T47D (cell line): ENCODE measurements around the gene CXXC1.
A peak's percentile ranks its signal among the peaks of the same experiment; 100 is the strongest.
"Not testable (repeated sequence)": the region's sequence is repeated elsewhere in the genome, so short reads cannot be mapped to it uniquely, and the experiment has no call there.

Experiments
- DNase-seq, 2 experiments: peaks; one replicate each; pipeline versions ENCODE4 v3.0.0 to v3.0.0-alpha.2; 2011 to 2012; ENCODE audit warnings: low read depth in 1 of 2, low spot score in 1 of 2
- JUND ChIP-seq: IDR thresholded peaks from 2 replicates; pipeline ENCODE4 v1.6.1; 2012; ENCODE audit warnings: low read depth
- in situ Hi-C: cut with HindIII; loops from 2 replicates; pipeline ENCODE4 v1.10.0; 2016; ENCODE audit warnings: low sequenced_read_pairs, low pct_unique_long_range_greater_than_20kb

The CXXC1 gene

DNA sequence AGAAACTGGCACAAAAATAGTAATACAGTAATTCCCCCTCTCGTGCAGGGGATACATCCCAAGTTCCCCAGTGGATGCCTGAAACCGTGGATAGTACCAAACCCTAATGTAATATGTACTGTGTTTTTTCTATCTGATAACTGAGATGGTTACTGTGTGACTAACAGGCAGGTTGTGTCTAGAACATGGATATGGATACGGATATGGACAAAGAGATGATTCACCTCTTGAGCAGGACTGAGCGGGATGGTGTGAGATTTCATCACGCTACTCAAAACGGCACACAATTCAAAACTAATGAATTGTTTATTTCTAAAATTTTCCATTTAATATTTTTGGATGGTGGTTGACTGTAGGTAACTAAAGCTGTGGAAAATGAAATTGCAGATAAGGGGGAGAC, 9.6 kb downstream of the CXXC1 start:
- no peak for DNase-seq
- no peak for TF ChIP-seq JUND
- in situ Hi-C loops, result no loop called here

DNA sequence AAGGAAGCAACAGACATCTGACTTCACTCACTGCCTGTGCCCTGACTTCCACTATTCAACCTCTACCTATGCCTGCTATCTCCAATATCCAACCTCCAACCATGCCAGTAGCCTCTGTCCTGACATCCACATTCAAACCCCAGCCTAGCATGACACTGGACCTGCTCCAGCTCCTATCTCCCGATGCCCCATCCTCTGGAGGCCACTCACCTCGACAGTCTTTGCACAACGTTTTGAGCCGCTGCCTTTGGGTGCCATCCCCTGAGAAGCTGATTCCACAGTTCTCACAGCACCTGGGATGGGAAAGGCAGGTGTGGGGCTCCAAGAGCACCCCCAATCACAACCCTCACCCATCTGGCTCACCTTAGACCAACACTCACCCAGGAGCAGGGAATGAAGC, 11.0 kb downstream of the CXXC1 start:
- DNase-seq, result no peak
- no peak for TF ChIP-seq JUND
- in situ Hi-C loops, result no loop called here

DNA sequence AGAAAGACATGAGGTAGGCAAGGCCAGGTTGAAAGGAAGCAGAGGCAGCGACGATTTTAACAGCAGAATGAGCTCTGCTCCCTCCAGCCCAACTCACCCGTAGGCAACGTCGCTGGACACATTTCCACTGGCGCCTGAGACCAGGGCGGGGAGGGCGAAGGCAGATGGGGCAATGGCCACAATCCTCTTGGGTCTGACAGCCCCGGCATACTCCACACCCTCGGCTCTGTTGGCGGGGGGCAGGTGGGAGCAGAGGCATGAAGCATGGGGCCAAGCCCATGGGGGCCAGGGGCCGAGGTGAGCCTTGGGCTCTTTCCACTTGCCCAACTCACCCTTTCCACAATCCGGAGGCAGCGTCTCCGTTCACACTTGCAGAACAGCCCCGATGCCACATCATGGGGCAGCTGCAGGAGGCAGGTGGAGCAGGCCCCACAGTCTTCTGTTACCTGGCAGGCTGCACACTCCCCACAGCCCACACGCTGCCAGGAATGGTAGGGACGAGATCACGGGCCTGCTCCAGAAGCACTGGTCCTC, 11.9 kb downstream of the CXXC1 start:
- no peak for TF ChIP-seq JUND
- in situ Hi-C loops, result no loop called here
- DNase-seq, result no peak

DNA sequence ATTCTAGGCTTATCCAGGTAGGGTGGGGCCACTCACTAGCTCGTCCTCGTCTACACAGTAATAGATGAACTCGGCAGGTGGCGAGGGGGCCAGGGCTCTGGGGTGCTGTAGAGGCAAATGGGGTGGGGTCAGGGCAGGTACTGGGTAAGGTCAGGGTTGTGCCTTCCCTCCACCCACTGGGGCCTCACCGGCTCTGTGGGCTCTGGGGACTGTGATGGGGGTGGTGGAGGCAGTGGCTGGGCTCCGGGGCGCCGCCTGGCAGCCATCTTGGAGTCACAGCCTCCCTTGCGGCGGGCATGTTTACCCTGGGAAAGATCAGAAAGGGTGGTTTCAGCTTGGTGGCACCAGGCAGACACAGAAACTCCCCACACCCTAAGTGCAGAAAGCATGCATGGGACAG, 12.6 kb downstream of the CXXC1 start:
- in situ Hi-C loops, result no loop called here

DNA sequence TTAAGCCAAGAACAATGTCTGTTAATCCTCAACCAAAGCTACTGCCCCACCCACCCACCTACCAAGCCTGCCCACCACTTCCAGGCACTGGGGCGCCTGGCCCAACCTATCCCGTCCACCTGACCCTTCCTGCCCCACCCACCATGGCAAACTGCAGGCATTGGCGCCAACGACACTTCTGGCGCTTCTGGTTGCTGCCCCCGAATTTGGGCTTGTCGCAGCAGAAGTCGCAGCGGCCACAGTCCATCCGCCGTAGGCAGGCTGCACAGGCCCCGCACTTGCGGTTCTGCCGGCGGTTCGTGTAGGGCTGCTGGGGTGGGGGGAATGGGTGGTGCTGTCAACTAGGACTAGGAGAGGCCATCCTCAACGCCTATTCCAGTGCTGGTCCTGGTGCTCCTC, 13.4 kb downstream of the CXXC1 start:
- in situ Hi-C loops, result no loop called here
- DNase-seq, result no peak
- no peak for TF ChIP-seq JUND

More for the DNA sequence above, 12.6 kb downstream of the CXXC1 start:
- TF ChIP-seq JUND, result no peak
- DNase-seq, result no peak

DNA sequence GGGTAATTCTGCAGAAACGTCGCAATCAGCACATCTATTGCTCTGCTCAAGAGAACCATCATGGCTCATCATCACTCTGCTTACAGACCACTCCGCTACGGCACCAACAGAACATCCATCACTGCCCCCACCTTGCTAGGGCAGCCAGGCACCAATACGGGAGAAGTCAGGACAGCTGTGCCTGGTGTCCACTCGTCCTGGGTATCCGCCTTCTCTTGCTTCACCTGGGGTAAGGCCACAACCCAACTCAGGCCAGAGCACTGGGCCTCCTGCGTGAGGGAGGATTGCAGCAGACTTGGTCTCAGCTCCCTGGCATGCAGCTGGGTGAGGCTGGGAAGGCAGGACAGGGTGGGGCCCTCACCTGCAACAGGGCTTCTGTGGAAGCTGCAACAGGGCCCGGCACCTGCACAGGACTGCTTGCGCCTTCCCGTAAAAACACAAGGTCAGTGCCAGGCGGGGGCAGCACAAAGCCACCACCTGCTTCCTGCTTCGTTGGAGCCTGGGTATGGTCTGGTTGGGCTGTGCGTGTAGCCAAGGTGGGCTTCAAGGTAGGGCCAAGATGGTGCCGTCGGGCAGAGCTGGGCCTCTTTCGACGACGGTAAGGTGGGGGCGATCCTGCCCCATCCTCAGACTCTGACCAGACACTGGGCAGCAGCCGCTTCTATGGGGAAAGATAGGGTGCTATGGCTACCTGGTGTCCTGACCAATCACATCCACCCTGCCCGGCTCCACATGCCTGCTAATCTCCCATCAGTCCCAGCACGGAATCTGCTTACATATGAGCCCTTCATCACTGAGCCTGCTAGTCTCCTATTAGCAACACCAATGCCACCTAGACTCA, 14.1 kb downstream of the CXXC1 start:
- in situ Hi-C loops, result no loop called here
- DNase-seq, result no peak
- TF ChIP-seq JUND, result no peak

DNA sequence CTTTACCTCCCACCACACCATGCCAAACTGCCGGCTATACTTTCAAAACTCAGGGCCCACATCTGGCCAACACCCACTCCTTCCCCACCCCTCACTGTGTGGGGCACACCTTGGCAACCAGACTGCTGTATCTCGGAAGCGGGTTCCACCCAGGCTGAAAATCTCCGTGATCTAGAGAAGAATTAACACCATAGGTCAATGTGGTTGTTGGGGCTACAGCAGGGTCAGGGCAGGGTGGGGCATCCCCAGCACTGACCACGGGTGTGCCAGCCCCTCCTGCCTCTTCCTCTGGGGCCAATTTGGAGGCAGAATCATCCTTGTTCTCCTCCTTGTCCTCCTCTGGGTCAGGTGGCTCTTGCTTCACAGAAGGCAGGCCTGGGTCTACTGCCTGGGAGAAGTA, 14.9 kb downstream of the CXXC1 start:
- no peak for DNase-seq
- no peak for TF ChIP-seq JUND
- in situ Hi-C loops, result no loop called here

DNA sequence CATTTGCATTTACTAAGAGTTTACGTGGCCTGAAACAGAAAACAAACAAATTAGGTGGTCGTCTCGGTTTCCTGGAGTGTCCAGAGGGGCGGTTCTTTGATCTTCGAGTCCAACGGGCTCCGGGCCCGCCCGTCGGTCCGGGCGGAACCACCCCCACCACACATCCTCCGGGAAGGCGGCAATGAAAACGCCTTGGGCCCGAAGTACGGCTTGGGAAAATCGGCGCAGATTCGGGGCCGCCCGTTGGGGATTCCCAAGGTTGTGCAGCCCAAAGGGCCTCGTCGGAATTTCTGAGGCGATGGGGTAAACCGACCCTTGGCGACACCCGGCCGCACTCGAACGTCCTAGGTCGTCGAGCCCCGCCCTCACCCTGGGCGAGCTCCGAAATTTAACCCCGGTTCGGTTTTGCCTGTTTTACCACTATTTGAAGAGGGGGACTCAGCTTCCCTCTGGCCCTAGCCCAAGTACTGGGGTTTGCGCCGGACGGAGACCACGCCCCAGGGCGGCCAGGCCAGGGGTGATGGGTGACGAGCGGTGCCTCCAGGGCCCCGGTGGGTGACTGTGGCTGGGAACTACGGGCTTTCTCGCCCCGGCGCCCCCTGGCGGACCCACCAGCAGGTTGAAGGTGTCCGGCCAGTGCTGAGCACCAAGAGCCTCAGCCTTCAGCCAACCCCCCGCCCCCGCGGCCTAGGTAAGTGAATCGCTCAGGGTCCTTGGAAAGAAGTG, 19.3 kb downstream of the CXXC1 start:
- no peak for TF ChIP-seq JUND
- DNase-seq, result peak; percentile 54 to 57
- in situ Hi-C loops, result no loop called here

DNA sequence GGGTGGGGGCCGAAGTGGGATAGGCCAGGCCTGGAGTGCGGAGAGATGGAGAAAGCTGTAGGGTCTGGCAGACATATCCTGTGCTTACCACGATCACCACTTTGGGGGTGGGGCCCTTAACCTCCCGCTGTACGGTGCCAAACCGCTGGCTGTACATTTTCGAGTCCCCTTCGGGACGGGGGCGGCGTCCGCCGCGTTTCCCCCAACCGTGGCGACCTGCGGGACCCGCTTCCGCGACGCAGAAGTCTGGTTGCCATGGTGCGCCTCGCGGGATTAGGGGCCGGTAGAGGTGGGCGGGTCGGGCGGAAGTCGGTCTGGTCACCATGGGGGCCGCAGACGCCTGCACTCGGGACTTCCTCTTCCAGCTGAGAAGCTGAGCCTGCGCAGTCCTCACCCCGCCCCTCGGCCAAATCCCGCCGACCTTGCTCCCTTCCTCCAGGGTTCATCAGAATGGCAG, 21.2 kb downstream of the CXXC1 start, which contains the start of gene CFAP53:
Gene CFAP53, minus strand, starts transcription at position 248 of the 457 bp plus-strand sequence. Its CDS starts 91 bp downstream, at position 157.
- in situ Hi-C loops, result no loop called here
- DNase-seq, result peak; percentile 77 to 78
- TF ChIP-seq JUND, result no peak

DNA sequence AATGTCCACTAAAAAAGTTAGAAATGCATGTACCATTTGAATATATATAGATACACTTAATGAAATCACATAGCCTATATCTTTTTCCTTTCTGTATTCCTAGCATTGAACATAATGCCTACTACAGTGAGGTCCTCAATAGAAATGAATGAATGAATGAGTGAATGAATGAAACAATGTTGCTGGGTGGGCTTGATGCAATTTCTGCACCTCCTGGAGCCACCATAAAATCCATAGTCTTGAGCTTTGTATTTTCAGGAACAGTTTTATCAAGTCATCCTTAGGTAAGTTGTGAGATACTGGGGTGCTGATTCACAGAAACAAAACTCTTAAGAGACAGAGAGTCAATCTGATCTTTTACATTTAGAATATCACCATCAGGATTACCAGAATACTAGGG, 24.5 kb downstream of the CXXC1 start:
- in situ Hi-C loops, result no loop called here
- no peak for TF ChIP-seq JUND
- DNase-seq, result no peak

DNA sequence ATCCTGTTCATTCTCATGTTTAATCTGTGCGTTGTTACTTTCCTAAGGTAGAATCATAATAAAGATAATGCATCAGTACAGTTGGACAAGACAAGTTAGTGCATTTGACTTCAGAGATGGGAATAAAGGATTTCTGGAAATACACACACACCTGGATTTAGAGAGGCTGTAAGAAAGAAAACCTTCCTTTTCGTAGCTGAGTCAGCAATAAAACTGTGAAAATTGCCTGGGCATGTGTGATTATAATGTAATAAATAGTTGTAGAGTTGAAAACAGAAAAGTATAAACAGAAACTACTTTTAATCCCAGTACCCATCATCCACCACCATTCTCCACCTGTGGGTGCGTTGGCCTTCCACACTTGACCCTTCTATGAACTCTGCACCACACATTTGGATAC, 36.6 kb downstream of the CXXC1 start:
- in situ Hi-C loops, result no loop called here
- DNase-seq, result no peak
- no peak for TF ChIP-seq JUND

DNA sequence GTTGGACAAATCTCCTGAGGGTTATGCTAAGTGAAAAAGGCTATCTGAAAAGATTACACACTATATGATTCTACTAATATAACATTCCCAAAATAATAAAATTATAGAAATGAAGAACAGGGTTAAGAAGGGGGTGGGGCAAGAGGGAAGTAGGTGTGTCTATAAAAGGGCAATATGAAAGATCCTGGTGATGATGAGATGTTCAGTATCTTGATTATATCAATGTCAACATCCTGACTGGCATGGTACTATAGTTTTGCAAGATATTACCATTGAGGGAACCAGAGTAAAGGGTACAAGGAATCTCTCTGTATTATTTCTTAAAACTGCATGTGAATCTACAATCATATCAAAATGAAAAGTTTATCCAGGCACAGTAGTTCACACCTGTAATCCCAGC, 37.9 kb downstream of the CXXC1 start:
- in situ Hi-C loops, result no loop called here
- TF ChIP-seq JUND, result no peak
- DNase-seq, result no peak

DNA sequence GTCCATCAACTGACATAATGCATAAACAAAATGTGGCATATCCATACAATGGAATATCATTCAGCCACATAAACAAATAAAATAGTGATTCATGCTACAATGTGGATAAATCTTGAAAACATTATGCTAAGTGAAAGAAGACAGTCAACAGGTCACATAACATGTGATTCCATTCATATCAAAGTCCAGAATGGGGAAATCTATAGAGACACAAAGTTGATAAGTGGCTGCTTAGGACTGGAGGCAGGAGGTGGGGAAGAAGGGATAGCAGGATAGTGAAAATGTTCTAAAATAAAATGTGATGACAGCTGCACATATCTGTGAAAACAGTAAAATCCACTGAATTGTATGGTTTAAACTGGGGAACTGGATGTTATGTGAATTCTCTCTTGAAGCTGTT, 39.9 kb downstream of the CXXC1 start:
- in situ Hi-C loops, result no loop called here
- no peak for TF ChIP-seq JUND
- no peak for DNase-seq

DNA sequence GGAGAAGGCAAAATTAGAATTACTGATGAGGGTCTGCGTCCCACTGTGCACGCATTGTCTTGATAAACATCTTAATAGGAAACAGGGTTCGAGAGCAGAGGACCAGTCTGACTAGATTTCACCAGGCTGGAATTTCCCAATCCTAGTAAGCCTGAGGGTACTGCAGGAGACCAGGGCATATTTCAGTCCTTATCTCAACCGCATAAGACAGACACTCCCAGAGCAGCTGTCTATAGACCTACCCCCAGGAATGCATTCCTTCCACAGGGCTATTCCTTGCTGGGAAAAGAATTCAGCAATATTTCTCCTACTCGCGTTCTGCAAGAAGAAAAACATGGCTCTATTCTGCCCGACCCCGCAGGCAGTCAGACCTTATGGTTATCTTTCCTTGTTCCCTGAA, 45.7 kb downstream of the CXXC1 start:
- in situ Hi-C loops, result not testable (repeated sequence)
- DNase-seq, result peak in 1 of 2 experiments; percentile 6
